Measurements from ENCODE around the gene ALDH1L1.
A peak's percentile ranks its signal among the peaks of the same experiment; 100 is the strongest.

The ALDH1L1 gene

GRCh38 chr3:126083511-126083912, 96.9 kb downstream of the ALDH1L1 start:
- Mint-ChIP-seq H3K4me1 (peaks cover 12% of the 10 kb centered on the region), H3K4me3 (peak overlapping the region; percentile 94 to 95 (median 94)), H3K36me3 (ENCODE audit: low read depth) (peaks cover 21% of the 10 kb centered on the region), H3K9me3 (peaks cover 7% of the 10 kb centered on the region), H3K27me3 (ENCODE audit: low read depth) (no peaks in the 10 kb centered on the region), H3K27ac (peak overlapping the region; percentile 82 to 90 (median 84))
- no peak for TF ChIP-seq CTCF (IDR thresholded peaks at IDR 0.05; ENCODE audit: unreplicated experiment in 3 of 3)

DNA sequence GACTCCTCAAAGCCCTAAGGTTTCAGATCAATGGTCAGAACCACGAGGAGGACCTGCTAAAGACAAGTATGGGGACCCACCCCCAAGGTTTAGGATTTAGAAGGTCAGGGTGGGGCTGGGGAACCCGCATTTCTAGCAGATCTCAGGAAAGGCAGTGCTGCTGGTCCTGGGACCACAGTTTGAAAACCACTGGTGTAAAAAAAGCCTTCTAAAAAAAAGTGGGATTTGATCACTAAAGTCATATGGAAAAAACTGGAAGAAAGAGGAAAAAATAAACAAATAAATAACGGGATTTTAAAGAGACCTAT, 97.3 kb downstream of the ALDH1L1 start:
- Mint-ChIP-seq H3K36me3 (ENCODE audit: low read depth) (peaks cover 23% of the 10 kb centered on the region), H3K4me1 (peaks cover 12% of the 10 kb centered on the region), H3K9me3 (peaks cover 7% of the 10 kb centered on the region), H3K27me3 (ENCODE audit: low read depth) (no peaks in the 10 kb centered on the region), H3K4me3 (peak overlapping the region; percentile 94 to 95 (median 94)), H3K27ac (peak overlapping the region; percentile 82 to 90 (median 84))
- no peak for TF ChIP-seq CTCF (IDR thresholded peaks at IDR 0.05; ENCODE audit: unreplicated experiment in 3 of 3)

DNA sequence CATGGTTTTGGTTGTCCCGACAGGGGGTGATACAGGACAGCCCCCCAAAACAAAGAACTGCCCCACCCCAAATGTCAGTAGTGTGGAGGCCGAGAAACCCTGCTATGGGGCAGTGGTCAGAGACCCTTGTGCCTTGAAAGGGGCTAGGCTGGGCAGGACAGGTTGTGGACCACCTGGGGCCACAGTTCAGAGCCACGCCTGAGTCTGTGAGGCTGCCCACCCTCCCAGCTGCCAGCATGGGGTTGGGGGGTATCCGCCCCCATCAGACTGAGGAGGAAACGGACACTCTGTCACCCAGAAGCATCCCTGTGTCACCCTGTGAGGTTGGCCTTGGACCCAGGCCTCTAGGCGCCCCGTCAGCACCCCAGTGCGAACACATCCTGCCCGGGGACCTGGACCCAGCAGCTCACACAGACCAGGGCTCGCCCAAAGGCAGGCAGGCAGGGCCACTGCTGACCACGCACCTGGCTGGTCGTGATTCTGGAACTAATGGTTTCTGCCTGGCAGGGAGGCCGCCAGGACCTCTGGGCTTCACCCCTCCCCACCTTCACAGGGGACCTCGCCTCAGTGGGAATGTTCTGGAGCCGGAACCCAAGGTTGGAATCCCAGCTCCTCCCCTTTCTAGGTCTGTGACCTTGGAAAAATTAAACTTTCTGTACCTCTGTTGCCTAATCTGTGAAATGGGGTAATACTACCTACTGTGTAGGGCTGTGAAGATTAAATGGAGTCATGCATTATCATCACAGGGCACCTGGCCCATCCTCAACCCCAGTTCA, 97.8 kb downstream of the ALDH1L1 start:
- H3K4me3 Mint-ChIP-seq = peak overlapping the region; percentile 94 to 95 (median 94)
- peak overlapping the region; percentile 82 to 90 (median 84) for H3K27ac Mint-ChIP-seq
- H3K36me3 Mint-ChIP-seq (ENCODE audit: low read depth) = peaks cover 26% of the 10 kb centered on the region
- H3K4me1 Mint-ChIP-seq = peaks cover 12% of the 10 kb centered on the region
- no peaks in the 10 kb centered on the region for H3K27me3 Mint-ChIP-seq (ENCODE audit: low read depth)
- TF ChIP-seq CTCF (IDR thresholded peaks at IDR 0.05; ENCODE audit: unreplicated experiment in 3 of 3) = no peak
- peaks cover 7% of the 10 kb centered on the region for H3K9me3 Mint-ChIP-seq

- peak in 1 of 3 experiments; percentile 24 for TF ChIP-seq CTCF (IDR thresholded peaks at IDR 0.05; ENCODE audit: unreplicated experiment in 3 of 3)
- Mint-ChIP-seq H3K36me3 (ENCODE audit: low read depth) (peaks cover 29% of the 10 kb centered on the region), H3K27me3 (ENCODE audit: low read depth) (no peaks in the 10 kb centered on the region), H3K27ac (no peak overlapping the region), H3K4me1 (peaks cover 12% of the 10 kb centered on the region), H3K9me3 (peaks cover 7% of the 10 kb centered on the region), H3K4me3 (peak overlapping the region; percentile 61 to 94 (median 79))
Observed at GRCh38 chr3:126081618-126082361, 98.6 kb downstream of the ALDH1L1 start.

GRCh38 chr3:126080970-126081369, 99.4 kb downstream of the ALDH1L1 start:
- Mint-ChIP-seq H3K4me1 (peaks cover 12% of the 10 kb centered on the region), H3K4me3 (peak overlapping the region; percentile 50 to 84 (median 79)), H3K36me3 (ENCODE audit: low read depth) (peaks cover 36% of the 10 kb centered on the region), H3K9me3 (peaks cover 7% of the 10 kb centered on the region), H3K27me3 (ENCODE audit: low read depth) (no peaks in the 10 kb centered on the region), H3K27ac (peak overlapping the region in 1 of 3 experiments; percentile 11)
- TF ChIP-seq CTCF (IDR thresholded peaks at IDR 0.05; ENCODE audit: unreplicated experiment in 3 of 3) = no peak

Measured in nephron (organoid).